Keratinocyte (primary cell): ENCODE data around the gene UGP2. TPM values are rescaled to one million over a fixed set of nuclear protein-coding genes. Genes with fewer than 3 reads are reported as not detected.
"Not testable (repeated sequence)": the region's sequence is repeated elsewhere in the genome, so short reads cannot be mapped to it uniquely, and the experiment has no call there.

ENCODE experiments used
- DNase-seq: peaks from one replicate; pipeline ENCODE4 v3.0.0-alpha.2; 2011; ENCODE audit warnings: low read depth, missing footprints, low spot score
- FAIRE-seq: peaks from 2 replicates; lab custom pipeline; 2011; peaks lifted over from hg19 to GRCh38; lab: Jason Lieb, UNC
- H2AFZ ChIP-seq: 2 replicates; pipeline ENCODE4 v1.6.0; 2012; ENCODE audit warnings: low read length, control low read depth, inconsistent platforms; ENCODE audit not compliant: control insufficient read depth
- H3K27ac ChIP-seq: 2 replicates; pipeline ENCODE4 v1.5.1; 2011; ENCODE audit warnings: low read length; ENCODE audit not compliant: control insufficient read depth, insufficient read depth
- H3K27me3 ChIP-seq: 3 replicates; pipeline ENCODE4 v1.6.0; 2011; ENCODE audit warnings: low read length; ENCODE audit not compliant: control insufficient read depth, insufficient read depth; ENCODE audit errors: extremely low read depth
- H3K36me3 ChIP-seq, 2 experiments: 2 replicates in 1 of 2; 3 replicates in 1 of 2; pipeline ENCODE4 v1.5.1; 2011; ENCODE audit warnings: low read length in 2 of 2, mild to moderate bottlenecking in 1 of 2; ENCODE audit not compliant: control insufficient read depth in 2 of 2, insufficient read depth in 2 of 2; ENCODE audit errors: extremely low read depth in 1 of 2
- H3K4me1 ChIP-seq: 3 replicates; pipeline ENCODE4 v1.5.1; 2011; ENCODE audit warnings: low read length; ENCODE audit not compliant: control insufficient read depth, insufficient read depth; ENCODE audit errors: extremely low read depth
- H3K4me2 ChIP-seq: 3 replicates; pipeline ENCODE4 v1.6.0; 2011; ENCODE audit warnings: low read depth, low read length; ENCODE audit not compliant: control insufficient read depth, insufficient read depth; ENCODE audit errors: extremely low read depth
- H3K4me3 ChIP-seq, 3 experiments: fragments of 200-600 bp in 1 of 3; sonication (generic) in 1 of 3; 2 replicates in 2 of 3; 3 replicates in 1 of 3; pipeline ENCODE4 v1.5.1; 2011 to 2016; ENCODE audit warnings: low read length in 3 of 3, mild to moderate bottlenecking in 3 of 3, control low read depth in 2 of 3, inconsistent platforms in 1 of 3, low read depth in 1 of 3, mixed read lengths in 1 of 3, mixed run types in 1 of 3, moderate library complexity in 1 of 3; ENCODE audit not compliant: control insufficient read depth in 2 of 3, insufficient read depth in 2 of 3; ENCODE audit errors: extremely low read depth in 1 of 3
- H3K79me2 ChIP-seq: 2 replicates; pipeline ENCODE4 v1.6.0; 2012; ENCODE audit warnings: low read length; ENCODE audit not compliant: control insufficient read depth, insufficient read depth
- H3K9ac ChIP-seq: 3 replicates; pipeline ENCODE4 v1.6.0; 2011; ENCODE audit warnings: low read length; ENCODE audit not compliant: control insufficient read depth, insufficient read depth; ENCODE audit errors: extremely low read depth
- H3K9me1 ChIP-seq: 3 replicates; pipeline ENCODE4 v1.6.0; 2011; ENCODE audit warnings: low read length; ENCODE audit not compliant: control insufficient read depth, insufficient read depth; ENCODE audit errors: extremely low read depth
- H3K9me3 ChIP-seq: 2 replicates; pipeline ENCODE4 v1.5.1; 2012; ENCODE audit warnings: low read depth, low read length; ENCODE audit not compliant: control insufficient read depth
- H4K20me1 ChIP-seq: 3 replicates; pipeline ENCODE4 v1.6.0; 2011; ENCODE audit warnings: low read length; ENCODE audit not compliant: control insufficient read depth, insufficient read depth; ENCODE audit errors: extremely low read depth
- CTCF ChIP-seq, 3 experiments: IDR thresholded peaks in 1 of 3; conservative IDR thresholded peaks in 1 of 3; optimal IDR thresholded peaks in 1 of 3; 2 replicates in 2 of 3; 3 replicates in 1 of 3; pipeline versions ENCODE3 to v1.5.1; 2011; ENCODE audit warnings: low read length in 3 of 3, mild to moderate bottlenecking in 3 of 3, moderate library complexity in 2 of 3, control low read depth in 1 of 3, inconsistent platforms in 1 of 3; ENCODE audit not compliant: insufficient read depth in 2 of 3; ENCODE audit errors: extremely low read depth in 1 of 3
- EZH2 ChIP-seq: IDR thresholded peaks from one replicate; pipeline ENCODE4 v1.6.1; 2012; ENCODE audit warnings: inconsistent platforms, mild to moderate bottlenecking, low read length, moderate library complexity
- dilution Hi-C: fragments of 300-500 bp; cut with MboI; formaldehyde crosslinking; loops from one replicate; pipeline ENCODE4 v1.7.0; 2020; ENCODE audit warnings: low sequenced_read_pairs; ENCODE audit not compliant: extremely low pct_ligation_motif_present
- polyA plus RNA-seq, 5 experiments: library from polyadenylated mRNA; depleted of rRNA in 3 of 5; stranded (reverse) in 3 of 5; stranded (forward) in 1 of 5; unstranded in 1 of 5; fragments of >200 nt; gene quantifications; 1 replicate in 1 of 5; 2 replicates in 3 of 5; 3 replicates in 1 of 5; pipeline versions ENCODE4 v1.2.1 to v1.2.3, GENCODE V29; 2011 to 2012; ENCODE audit warnings: missing spikeins in 2 of 5, low read depth in 1 of 5, low replicate concordance in 1 of 5

UGP2 gene
- polyA plus RNA-seq, 1 donor (not counting 4 experiments of a cell fraction or from before 2014, with no cell fraction given), result 260 TPM

DNA sequence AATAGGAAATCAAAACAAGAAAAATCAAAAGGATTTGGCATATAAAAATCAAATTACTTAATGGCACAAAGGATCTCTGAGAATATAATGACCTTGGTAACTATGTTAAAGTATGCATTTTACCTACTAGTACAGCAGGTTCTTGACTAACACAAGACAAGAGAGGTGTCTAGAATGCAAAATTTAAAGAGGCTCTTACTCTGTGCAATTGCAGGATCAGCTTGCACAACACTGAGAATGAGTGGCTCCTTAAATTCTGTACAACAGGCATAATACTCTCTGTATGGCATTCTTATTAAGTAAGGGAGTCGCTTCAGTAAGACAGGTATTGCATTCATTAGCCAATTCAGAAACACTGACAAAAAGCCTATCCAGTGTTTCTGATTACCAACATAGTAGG is 72.6 kb downstream of the UGP2 start:
- no peak for TF ChIP-seq EZH2
- TF ChIP-seq CTCF (optimal IDR thresholded peaks at IDR 0.05 in 1 of 3, IDR thresholded peaks at IDR 0.05 in 1 of 3, conservative IDR thresholded peaks at IDR 0.05 in 1 of 3; ENCODE audit: extremely low read depth in 1 of 3, insufficient read depth in 2 of 3, low read length in 3 of 3), result no peak
- Histone ChIP-seq H2AFZ (no peak overlapping the region), H3K9me3 (no peaks in the 10 kb centered on the region), H3K4me1 (no peaks in the 10 kb centered on the region), H4K20me1 (no peaks in the 10 kb centered on the region), H3K4me2 (no peak overlapping the region), H3K4me3 (no peak overlapping the region), H3K79me2 (no peaks in the 10 kb centered on the region), H3K9me1 (no peaks in the 10 kb centered on the region), H3K9ac (no peak overlapping the region), H3K27me3 (no peaks in the 10 kb centered on the region), H3K36me3 (peaks cover 3 to 11% of the 10 kb centered on the region in 2 experiments), H3K27ac (no peak overlapping the region)
- dilution Hi-C loops, result no loop called here
- peak; percentile 17 for FAIRE-seq
- DNase-seq, result no peak

GRCh38 chr2:63926815-63927214 is 85.1 kb downstream of the UGP2 start:
- no peak for TF ChIP-seq CTCF (optimal IDR thresholded peaks at IDR 0.05 in 1 of 3, IDR thresholded peaks at IDR 0.05 in 1 of 3, conservative IDR thresholded peaks at IDR 0.05 in 1 of 3; ENCODE audit: extremely low read depth in 1 of 3, insufficient read depth in 2 of 3, low read length in 3 of 3)
- no peak for TF ChIP-seq EZH2
- no peaks in the 10 kb centered on the region for H4K20me1 ChIP-seq
- no peaks in the 10 kb centered on the region for H3K9me3 ChIP-seq
- H3K36me3 ChIP-seq, result peaks cover 2 to 3% of the 10 kb centered on the region in 2 experiments
- no peak for DNase-seq
- no peak overlapping the region for H3K4me3 ChIP-seq
- H3K9me1 ChIP-seq, result no peaks in the 10 kb centered on the region
- H3K27ac ChIP-seq, result no peak overlapping the region
- no peaks in the 10 kb centered on the region for H3K79me2 ChIP-seq
- FAIRE-seq, result no peak
- no peak overlapping the region for H3K4me2 ChIP-seq
- no peaks in the 10 kb centered on the region for H3K4me1 ChIP-seq
- H2AFZ ChIP-seq, result no peak overlapping the region
- dilution Hi-C loops, result no loop called here
- H3K27me3 ChIP-seq, result no peaks in the 10 kb centered on the region
- H3K9ac ChIP-seq, result no peak overlapping the region

DNA sequence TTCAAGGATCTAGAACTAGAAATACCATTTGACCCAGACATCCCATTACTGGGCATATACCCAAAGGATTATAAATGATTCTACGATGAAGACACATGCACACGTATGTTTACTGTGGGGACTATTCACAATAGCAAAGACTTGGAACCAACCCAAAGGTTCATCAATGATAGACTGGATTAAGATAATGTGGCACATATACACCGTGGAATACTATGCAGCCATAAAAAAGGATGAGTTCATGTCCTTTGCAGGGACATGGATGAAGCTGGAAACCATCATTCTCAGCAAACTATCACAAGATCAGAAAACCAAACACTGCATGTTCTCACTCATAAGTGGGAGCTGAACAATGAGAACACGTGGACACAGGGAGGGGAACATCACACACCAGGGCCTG is 90.4 kb downstream of the UGP2 start:
- H3K4me2 ChIP-seq, FAIRE-seq: not testable (repeated sequence)

More for the DNA sequence above, 90.4 kb downstream of the UGP2 start:
- H3K27ac ChIP-seq, H4K20me1 ChIP-seq, H3K9me3 ChIP-seq, H3K27me3 ChIP-seq, H3K79me2 ChIP-seq, dilution Hi-C loops, H3K36me3 ChIP-seq, H3K4me3 ChIP-seq, DNase-seq, H3K9ac ChIP-seq, H3K4me1 ChIP-seq, H2AFZ ChIP-seq, H3K9me1 ChIP-seq: not testable (repeated sequence)
